ENCODE data around the gene CACNA2D1. TPM values are rescaled to one million over a fixed set of nuclear protein-coding genes. Genes with fewer than 3 reads are reported as not detected.

CACNA2D1 gene
- total RNA-seq, 4 donors from 2014 or later, result 41.8 to 125 (median 56.2) TPM

DNA sequence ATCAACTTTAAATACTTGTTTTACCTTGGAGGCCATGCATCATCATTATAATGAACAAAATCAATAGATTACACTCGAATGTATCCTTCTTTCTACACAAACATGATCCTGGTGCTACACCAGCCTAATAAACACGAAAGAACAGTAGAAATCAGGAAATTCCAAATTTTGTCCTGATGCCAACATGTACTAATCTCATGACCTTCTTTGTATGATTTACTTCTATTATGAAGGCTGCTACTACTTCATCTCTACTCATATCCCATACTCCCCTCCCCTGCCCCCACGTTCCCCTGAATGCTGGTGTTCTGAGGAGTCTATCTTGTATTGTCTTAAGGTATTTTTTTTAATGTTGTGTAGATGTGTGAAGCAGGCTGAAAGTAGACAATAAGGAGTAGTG lies 315.0 kb downstream of the CACNA2D1 start:
- TF ChIP-seq CTCF (IDR thresholded peaks at IDR 0.05; ENCODE audit: low read depth), result no peak

DNA sequence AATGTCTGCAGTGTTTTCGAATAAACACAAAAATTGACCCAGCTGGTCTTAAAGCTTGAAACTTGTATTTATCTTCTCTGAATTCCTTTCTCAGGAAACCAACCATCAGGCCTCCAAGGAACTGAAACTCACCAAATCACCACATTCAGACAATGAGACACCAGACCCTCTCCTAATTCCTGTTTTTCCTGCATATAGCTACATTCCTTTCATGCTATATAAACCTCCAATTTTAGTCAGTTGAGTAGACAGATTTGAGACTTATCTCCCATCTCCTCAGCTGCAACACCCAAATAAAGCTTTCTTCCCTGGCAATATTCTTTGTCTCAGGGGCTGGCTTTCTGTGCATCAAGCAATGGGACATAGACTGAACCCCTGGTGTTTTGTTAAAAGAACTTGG lies 317.0 kb downstream of the CACNA2D1 start:
- no peak for TF ChIP-seq CTCF (IDR thresholded peaks at IDR 0.05; ENCODE audit: low read depth)

- no peak for TF ChIP-seq CTCF (IDR thresholded peaks at IDR 0.05; ENCODE audit: low read depth)
These were observed 319.1 kb downstream of the CACNA2D1 start for GRCh38 chr7:82124445-82124844.

DNA sequence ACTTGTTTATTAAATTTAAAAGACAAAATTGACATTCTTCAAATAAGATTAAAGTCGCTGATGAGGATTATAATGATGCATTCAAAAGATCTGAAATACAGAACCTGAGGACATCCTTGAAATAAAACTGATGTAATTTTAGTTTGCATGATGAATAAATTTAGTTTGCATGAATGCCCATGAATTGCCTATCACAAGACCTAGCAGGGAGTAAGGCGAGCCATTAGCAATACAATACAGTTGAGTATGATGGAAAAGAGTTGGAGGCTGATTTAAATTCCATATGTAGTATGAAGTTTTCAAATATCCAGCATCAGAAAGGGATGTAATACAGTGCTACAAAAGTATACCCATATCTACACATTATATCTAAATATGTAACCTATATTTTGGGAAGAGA lies 321.3 kb downstream of the CACNA2D1 start:
- no peak for TF ChIP-seq CTCF (IDR thresholded peaks at IDR 0.05; ENCODE audit: low read depth)

DNA sequence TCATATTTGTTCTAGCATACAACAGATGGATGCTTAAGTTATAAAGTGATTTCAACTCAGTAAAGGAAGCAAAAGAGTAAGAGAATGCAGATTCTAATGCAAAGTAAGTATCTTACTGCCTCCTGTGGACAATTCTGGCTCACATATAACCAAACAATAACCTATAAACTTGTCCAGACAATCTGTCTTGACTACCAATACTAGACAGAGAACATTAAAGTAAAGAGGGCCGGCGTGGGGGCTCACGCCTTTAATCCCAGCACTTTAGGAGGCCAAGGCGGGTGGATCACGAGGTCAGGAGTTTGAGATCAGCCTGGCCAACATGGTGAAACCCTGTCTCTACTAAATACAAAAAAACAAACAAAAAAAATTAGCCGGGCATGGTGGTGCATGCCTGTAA lies 329.3 kb downstream of the CACNA2D1 start:
- no peak for TF ChIP-seq CTCF (IDR thresholded peaks at IDR 0.05; ENCODE audit: low read depth)

DNA sequence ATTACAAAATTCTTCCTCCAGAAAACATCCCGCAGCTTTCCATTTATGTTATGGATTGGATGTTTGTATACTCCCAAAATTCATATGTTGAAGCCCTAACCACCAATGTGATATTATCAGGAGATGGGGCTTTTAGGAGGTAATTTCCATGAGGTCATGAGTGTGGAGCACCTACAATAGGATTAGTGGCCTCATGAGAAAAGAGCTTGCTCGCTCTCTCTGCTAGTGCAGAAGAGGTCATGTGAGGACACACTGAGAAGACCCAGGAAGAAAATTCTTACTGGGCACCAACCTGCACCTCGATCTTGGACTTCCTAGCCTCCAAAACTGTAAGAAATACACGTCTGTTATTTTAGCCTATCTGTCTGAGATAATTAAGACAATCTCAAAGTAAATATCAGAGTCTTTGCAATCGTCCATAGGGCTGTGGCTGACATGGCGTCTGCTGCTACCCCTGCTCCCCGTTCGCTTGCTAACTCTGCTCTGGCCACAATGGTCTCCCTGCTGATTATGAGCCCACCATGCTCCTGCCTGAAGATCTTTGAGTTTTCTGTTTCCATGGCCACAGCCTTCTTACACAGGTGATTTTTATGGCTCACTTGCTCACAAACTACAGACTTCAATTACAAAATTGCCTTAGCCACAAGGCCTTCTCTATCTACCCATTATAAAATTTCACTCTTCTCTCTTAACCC lies 333.3 kb downstream of the CACNA2D1 start:
- no peak for TF ChIP-seq CTCF (IDR thresholded peaks at IDR 0.05; ENCODE audit: low read depth)

GRCh38 chr7:82109288-82109687 lies 334.3 kb downstream of the CACNA2D1 start:
- no peak for TF ChIP-seq CTCF (IDR thresholded peaks at IDR 0.05; ENCODE audit: low read depth)
